IPS-18c (cell line): ENCODE data around the gene TCF20.
A peak's percentile ranks its signal among the peaks of the same experiment; 100 is the strongest.

Experiments
- H3K4me3 ChIP-seq: 2 replicates; pipeline ENCODE4 v1.7.0; 2013; ENCODE audit warnings: low read depth, mild to moderate bottlenecking, low read length, moderate library complexity; ENCODE audit not compliant: insufficient read depth
- H3K9me3 ChIP-seq: one replicate; pipeline ENCODE4 v1.6.1; 2013; ENCODE audit warnings: mild to moderate bottlenecking, low read length, moderate library complexity; ENCODE audit not compliant: control insufficient read depth, insufficient read depth

The TCF20 gene

GRCh38 chr22:42270510-42271190 lies at the start of gene TCF20:
TCF20 (minus strand) TSS chr22:42270653; CDS start chr22:42215305, 55,348 bp downstream.
- H3K4me3 ChIP-seq: peak within 1 kb of the TSS; percentile 83
- no peaks in the 10 kb centered on the region for H3K9me3 ChIP-seq

GRCh38 chr22:42319386-42319785 lies 48.9 kb upstream of the TCF20 start:
- Histone ChIP-seq H3K4me3 (no peak overlapping the region), H3K9me3 (no peaks in the 10 kb centered on the region)

DNA sequence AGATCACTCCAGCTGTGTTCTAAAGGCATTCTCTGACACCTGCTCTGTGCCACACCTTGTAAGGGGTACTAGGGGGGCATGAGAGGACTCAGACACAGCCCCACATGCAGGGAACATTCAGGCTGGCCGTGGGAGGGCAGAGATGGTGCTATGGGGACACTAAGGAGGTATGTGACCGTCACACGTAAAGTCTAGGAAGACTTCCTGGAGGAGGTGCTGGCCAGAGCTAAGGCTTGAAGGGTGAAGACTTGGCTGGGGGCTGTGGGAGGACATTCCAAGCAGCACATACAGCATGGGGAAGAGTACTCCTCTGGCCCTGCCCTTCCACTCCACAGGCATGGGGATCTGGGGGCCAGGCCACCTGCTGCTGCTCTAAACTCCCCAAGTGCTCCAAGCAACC lies 48.5 kb upstream of the TCF20 start:
- H3K4me3 ChIP-seq: no peak overlapping the region
- H3K9me3 ChIP-seq: no peaks in the 10 kb centered on the region

- no peaks in the 10 kb centered on the region for H3K9me3 ChIP-seq
Measured at GRCh38 chr22:42317691-42318547, 47.5 kb upstream of the TCF20 start.

GRCh38 chr22:42317008-42317407 lies 46.6 kb upstream of the TCF20 start:
- H3K4me3 ChIP-seq: no peak overlapping the region
- H3K9me3 ChIP-seq: no peaks in the 10 kb centered on the region

More at GRCh38 chr22:42317691-42318547, 47.5 kb upstream of the TCF20 start:
- no peak overlapping the region for H3K4me3 ChIP-seq

GRCh38 chr22:42315392-42315756 lies 44.9 kb upstream of the TCF20 start:
- Histone ChIP-seq H3K9me3 (no peaks in the 10 kb centered on the region), H3K4me3 (no peak overlapping the region)

GRCh38 chr22:42314709-42315391 lies 44.4 kb upstream of the TCF20 start:
- H3K9me3 ChIP-seq: no peaks in the 10 kb centered on the region
- no peak overlapping the region for H3K4me3 ChIP-seq

DNA sequence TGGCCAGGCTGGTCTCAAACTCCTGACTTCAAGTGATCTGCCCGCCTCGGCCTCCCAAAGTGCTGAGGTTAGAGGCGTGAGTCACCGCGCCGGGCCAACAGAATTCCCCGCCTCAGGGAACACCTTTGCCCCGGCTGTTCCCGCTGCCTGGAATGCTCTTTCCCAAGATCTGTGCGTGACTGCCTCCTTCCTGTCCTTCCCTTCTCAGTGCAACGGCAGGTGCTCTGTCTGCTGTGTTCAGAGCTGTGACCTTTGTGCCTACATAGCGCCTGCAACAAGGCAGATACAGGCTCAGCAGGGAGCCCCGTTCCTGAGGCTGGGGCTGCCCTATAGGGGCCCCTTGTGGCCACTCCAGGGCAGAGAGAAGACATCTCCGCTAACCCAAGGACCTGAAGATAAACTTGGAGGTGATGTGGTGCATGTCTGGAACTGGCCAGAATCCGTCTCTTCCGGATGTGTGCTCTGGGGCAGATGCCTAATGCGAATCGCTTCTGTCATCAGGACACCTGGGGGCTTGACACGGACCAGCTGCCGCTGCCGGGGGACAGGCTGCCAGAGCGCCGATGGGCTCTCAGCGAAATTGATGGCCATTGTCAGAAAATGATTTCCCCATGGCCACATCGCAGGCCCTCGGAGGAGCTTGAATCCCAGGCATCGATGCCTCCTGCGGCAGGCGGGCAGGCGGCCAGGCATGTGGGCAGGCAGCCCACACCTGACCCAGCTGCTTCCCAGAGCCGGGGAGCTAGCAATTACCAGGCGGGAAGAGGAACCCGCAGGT lies 43.5 kb upstream of the TCF20 start:
- no peaks in the 10 kb centered on the region for H3K9me3 ChIP-seq
- H3K4me3 ChIP-seq: no peak overlapping the region

DNA sequence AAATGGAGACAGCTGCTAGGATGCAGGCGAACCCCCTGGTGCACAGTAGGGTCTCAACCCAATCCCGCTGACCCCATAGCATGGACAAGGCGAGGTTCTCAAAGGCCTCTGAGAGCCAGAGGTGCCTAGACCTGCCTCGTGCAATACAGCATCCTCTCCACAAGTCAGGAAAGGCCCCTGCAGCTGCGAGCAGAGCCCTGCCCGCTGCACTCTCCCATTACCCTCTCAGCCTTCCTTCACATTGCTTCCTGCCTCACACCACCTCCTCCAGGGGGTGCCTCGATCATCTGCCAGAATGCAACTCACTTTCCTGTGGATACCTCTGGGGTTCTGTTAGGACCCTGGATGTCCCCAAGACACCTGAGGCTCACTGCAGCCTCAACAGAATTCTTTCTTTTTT lies 42.8 kb upstream of the TCF20 start:
- H3K9me3 ChIP-seq: no peaks in the 10 kb centered on the region
- no peak overlapping the region for H3K4me3 ChIP-seq

- H3K4me3 ChIP-seq: no peak overlapping the region
- H3K9me3 ChIP-seq: no peaks in the 10 kb centered on the region
Measured at GRCh38 chr22:42310291-42311015, 40.0 kb upstream of the TCF20 start.

DNA sequence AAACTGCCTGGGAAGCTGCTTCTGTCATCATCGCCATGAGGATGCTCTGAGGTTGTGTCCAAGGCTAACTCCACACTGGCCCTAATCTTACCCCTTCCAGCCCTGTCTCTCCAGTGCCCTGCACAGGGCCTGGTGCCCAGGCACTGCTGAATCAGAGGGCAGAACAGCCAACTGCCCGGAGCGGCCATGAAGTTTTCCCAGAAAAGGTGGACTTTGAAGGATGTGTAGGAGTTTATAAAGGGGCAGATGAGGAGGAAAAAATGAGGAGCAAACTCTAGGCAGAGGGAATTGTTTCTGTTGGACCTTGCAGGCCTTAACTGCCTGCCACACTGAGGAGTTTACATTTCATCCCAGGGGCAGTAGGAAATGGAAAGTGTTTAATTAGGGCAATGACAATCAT lies 39.4 kb upstream of the TCF20 start:
- Histone ChIP-seq H3K4me3 (no peak overlapping the region), H3K9me3 (no peaks in the 10 kb centered on the region)

GRCh38 chr22:42308892-42309468 lies 38.5 kb upstream of the TCF20 start:
- no peaks in the 10 kb centered on the region for H3K9me3 ChIP-seq
- H3K4me3 ChIP-seq: no peak overlapping the region

GRCh38 chr22:42307806-42308563 lies 37.5 kb upstream of the TCF20 start:
- no peak overlapping the region for H3K4me3 ChIP-seq
- no peaks in the 10 kb centered on the region for H3K9me3 ChIP-seq

DNA sequence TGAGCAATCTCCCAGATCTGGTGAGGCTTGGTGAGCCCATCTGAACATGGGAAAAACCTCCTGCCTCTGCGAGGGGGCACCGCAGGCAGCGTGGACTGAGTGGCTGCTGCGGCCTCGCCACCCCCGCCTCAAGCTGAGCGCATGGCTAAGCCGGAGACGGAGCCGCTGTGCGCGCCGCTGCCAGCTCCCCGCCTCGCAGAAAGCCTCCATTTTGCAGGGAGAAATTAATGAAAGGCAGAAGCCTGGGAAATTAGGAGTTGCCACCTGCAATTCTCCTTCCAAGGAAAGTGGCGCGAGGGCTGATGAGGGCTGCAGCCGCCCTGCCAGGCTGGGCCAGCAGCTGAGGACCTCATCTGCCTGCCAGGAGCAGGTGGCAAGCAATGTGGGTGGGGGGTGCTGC lies 35.6 kb upstream of the TCF20 start:
- H3K9me3 ChIP-seq: no peaks in the 10 kb centered on the region
- no peak overlapping the region for H3K4me3 ChIP-seq

- H3K4me3 ChIP-seq: peak overlapping the region; percentile 28; the same call in 1 of the 2 replicates
- no peaks in the 10 kb centered on the region for H3K9me3 ChIP-seq
Measured at GRCh38 chr22:42304324-42304790, 33.9 kb upstream of the TCF20 start.
